Measurements from ENCODE around the gene RASGRP4. TPM values are rescaled to one million over a fixed set of nuclear protein-coding genes. Genes with fewer than 3 reads are reported as not detected.

The RASGRP4 gene
- total RNA-seq, 1 experiment from 2014 or later = not detected

DNA sequence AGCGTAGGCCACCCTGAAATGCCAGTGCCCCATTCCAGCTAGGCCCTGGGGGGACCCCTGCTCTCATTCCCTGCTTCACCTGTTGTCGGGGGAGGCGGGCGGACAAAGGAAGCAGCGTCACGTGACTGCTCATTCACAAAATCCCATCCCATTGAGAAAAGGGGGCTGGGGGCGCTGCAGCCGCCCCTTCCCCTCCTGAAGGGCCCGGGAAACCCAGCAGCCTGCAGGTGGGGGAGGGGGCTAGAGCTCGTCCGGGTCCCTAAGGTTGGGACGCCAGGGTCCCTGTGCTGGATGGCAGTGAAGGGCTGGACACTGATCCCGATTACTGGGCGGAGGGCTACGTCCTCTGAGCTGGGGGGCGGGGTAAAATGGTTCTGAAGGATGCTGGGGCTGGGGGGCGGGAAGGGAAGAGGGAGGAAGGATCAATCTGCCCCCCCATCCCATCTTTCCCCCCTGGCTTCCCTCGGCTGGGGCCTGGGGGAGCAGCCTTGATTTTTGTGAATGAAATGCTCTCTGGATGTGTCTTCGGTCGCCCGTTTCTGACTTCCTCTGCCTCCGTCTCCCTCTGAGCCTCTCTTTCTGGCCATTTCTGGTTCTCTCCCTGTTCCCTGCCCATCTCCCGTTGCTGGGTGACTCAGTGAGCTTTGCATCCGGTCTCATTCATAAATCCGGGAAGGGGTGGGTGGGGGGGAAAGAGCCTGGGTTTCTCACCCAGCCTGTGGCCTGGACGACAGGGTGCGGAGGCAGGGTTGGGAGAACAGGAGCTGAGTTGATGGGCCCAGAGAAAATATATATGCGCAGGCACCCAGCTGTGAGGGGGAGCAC lies 36.7 kb downstream of the RASGRP4 start:
- peak; percentile 79 for DNase-seq (ENCODE audit: low spot score)

DNA sequence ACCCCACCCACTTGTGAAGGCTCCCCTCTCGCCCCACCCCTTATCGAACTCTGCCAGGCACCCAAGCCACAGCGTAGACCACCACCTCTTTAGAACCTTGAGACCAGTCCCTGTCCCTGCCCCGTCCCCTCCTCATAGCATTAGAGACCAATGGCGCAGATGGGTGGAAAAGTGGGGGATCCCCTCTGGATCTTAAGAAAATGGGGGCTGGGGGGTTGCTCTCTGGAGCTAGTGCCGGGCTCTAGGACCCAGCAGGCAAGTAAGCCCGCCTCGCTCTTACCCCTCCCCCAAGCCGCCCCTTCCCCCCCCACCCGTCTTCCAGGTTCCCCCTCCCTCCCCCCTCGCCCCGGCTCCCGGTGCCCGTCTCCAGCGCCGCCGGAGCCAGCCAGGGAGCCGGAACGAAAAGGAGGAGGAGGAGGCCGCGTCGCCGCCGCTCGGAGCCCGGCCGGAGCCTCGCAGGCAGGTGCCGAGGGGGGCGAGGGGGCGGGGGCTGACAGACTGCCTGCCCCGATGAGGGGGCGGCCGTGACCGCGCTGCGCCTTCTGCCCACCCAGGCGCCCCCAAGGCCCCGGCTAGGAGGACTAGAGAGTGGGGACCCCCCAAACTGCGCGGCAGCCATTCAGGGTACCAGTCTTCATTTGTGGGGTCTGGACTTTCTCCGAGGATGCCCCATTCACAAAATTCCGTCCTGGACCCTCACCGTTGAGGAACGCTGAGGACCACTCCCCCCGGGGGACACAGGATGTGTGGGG lies 37.5 kb downstream of the RASGRP4 start, which contains the start of gene SPRED3:
Gene SPRED3 (plus strand): TSS at position 349 of the 752 bp plus-strand sequence. CDS start 1,606 bp downstream, outside the sequence.
- peak; percentile 78 for DNase-seq (ENCODE audit: low spot score)

DNA sequence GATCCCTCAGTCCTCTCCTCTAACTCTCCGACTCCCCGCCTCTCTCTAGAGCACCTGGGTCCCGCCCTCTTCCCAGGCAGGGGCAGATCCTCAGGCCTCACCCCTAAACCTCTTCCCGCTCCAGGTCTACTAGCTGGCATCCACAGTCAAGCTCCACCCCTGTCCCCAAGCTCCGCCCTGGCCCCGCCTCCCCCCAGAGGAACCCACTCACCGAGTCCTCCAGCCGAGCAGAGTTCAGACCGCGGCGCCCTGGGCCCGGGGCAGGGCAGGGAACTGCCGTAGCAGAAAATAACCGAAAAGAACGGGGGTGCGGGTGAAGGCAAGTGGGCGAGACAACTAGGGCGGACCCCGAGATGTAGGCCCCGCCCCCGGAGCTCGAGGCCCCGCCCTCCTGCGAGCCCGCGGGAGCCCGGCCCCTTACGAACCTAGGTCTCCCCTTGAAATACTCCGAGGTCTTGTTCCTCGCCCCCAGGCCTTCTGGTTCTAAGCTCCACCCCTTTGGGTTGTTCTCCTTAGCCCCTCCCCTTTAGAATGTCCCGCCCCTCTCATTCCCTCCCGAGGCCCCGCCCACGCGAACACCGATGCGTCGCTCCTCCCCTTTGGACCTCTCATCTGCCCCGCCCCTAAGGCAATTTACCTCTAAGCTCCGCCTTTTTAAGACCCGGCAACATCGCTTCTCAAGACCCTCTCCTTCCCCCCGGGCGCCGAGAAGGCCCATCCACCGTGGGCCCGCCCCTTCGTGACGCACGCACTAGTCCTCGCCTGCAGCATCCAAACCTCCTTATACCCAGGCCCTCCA lies 38.3 kb downstream of the RASGRP4 start, which contains the start of gene GGN:
Gene GGN (minus strand): TSS at position 485 of the 799 bp plus-strand sequence. CDS start 773 bp downstream, outside the sequence.
- DNase-seq (ENCODE audit: low spot score) = peak; percentile 92

DNA sequence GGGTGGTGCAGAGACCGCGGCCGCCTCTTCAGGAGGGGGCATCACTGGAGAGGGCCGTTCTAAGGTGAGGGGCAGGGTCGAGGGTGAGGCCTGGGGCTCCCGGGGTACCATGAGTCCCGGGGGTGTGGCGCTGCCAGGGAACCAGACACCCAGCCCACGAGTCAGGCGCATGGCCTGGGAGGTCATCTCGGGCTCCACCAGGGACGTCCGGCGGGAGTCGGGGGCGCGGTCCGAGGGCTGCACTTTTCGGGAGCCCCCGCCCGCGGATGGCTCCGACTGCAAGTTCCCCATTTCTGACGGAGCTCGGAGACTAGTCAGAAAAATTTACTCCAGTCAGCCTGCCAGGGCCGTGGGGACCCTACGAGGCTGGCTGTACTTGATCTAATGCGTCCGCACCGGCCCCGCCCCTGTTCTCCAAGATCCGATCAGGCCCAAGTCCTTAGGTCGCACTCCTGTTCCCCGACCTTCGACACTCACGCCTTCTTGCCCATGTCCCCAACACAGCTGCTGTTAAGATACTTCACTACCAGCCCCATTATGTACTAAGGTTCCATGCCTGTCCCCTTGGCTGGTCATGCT lies 39.0 kb downstream of the RASGRP4 start:
- no peak for DNase-seq (ENCODE audit: low spot score)

DNA sequence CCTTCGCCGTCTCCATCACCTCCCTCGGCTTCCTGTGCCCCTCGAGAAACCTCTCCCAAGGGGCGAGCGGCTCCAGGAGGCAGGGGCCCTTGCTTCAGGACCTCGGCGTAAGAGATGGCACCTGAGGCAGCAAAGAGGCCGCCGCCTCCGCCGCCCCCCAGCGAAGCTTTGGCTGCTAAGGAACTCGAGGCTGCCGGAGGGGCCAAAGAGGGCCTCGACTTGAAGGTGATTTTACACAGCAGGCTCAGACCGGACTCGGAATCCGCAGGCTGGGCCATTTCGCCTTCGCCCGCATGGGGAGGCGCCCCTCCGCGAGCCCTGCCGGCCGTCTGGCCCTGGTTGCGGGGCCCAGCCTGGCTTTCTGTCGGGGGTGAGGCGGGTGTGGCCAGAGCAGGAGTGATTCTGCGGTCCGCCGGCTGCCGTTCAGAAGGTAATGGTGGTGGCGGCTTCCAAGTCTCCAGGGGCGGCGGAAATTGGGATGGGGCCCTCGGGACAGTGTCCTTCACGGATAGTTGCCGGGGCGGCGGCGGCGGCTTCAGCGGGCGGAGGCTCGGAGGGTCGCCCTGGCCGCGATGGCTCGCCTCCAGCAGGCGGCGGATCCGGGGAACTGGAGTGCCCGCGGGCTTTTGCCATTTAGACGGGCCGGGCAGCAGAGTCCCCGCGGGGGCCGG lies 39.6 kb downstream of the RASGRP4 start:
- DNase-seq (ENCODE audit: low spot score) = no peak

DNA sequence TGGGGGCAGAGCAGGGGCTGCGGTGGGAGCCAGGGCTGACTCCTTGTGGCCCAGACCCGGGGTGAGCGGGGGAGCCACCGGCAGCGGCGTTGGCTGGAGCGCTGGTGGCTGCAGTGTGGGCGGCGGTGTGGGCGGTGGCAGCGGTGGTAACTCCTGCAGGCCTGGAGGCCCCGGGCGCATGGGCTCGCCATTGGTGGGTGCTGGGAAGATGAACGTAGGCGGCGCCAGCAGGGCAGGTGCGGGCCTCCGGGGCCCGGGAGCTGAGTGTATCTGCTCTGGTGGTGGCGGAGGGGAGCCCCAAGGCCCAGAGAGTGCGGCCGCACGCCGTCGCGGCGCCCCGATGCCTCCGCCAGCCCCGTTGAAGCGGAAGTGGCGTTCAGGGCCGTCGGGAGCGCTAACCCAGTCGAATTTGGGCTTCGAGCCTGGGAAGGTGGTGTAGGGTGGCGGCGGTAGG lies 40.2 kb downstream of the RASGRP4 start:
- no peak for DNase-seq (ENCODE audit: low spot score)

DNA sequence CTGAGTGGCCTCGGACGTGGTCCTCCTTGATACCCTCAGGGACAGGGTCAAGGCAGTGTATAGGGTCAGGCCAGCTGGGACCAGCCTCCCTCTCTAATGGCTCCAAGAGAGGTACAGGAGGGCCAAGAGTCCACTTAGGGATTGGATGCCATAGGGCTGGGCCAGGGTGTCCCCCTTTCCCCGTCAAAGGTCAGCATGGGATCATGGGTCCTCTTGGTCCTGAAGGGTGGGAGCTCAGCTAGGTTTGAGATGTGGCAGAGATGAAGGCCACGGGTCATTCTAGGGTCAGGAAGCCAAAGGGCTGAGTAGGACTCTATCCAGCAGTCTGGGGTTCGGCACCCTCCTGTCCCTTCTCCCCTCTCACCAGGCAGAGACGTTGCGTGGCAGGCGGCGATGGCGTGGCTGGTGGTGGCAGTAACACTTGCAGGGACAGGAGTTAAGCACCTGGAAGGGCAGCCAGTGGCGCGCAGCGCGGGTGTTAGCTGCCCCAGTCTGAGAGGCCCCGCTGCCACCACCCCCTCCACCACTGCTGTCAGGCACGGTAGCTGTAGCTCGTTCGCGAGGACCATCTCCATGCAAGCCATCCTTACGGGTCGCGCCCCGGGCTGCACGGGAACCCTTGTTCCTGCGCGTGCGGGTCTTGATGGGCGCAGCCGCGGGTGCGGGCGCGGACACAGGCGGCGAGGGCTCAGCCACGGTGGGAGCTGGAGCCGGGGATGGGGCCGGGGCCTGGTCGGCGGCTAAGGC lies 40.8 kb downstream of the RASGRP4 start:
- DNase-seq (ENCODE audit: low spot score) = no peak

DNA sequence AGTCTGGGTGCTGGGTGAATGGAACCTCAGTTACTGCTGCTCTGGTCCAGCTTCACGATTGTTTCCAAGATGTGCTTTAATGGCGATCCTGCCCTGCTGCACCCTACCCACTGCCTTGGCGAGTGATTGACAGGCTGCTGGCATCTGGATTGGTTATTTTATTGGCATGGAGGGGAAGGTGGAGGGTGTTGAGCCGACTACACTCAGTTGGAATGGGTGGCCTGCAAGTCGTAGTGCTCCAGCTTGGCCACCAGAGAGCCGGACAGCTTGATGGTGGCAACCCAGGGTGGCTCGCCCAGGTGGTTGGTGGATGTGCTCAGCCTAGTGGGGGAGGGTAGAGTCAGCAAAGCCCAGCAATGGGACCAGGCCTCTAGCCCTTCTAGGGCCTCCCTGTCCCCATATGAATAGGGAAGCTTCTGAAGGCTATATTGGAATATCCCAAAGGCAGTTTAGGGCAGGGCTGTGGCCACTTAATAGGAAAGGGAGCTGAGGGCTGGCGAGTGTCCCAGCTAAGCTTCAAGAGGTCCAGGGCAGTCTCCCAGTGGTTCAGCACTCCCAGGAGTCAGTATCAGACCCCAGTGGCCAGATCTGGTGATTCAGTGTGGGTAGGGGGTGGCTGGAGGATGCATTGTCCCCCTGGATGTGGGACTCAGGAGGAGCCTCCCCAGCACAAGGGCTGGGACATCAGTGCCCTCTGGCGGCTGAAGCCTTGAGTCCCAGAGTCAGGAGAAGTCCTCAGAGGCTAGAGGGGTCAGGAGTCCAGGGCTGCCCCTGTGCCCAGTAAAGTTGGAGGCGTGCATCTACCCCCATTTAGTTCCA lies 41.6 kb downstream of the RASGRP4 start:
- DNase-seq (ENCODE audit: low spot score) = no peak

DNA sequence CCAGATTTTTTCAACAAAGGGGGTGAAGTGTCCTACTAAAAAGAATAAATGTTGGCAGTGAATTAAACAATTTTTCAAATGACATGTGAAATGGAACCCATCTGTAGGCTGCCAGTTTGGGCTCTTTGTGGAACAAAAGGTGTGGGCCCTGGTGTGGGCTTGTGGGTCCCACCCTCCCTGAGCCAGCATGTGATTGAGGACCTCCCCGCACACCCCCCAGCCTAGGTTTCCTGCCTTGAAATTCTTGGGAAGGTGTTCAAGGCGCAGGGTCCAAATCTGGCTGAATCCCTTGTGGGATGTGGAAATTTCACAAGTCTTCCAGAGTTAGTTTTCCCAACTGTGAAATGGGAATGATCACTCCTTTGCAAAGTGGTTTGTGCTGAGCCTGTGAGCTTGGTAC lies 42.3 kb downstream of the RASGRP4 start:
- DNase-seq (ENCODE audit: low spot score) = no peak

DNA sequence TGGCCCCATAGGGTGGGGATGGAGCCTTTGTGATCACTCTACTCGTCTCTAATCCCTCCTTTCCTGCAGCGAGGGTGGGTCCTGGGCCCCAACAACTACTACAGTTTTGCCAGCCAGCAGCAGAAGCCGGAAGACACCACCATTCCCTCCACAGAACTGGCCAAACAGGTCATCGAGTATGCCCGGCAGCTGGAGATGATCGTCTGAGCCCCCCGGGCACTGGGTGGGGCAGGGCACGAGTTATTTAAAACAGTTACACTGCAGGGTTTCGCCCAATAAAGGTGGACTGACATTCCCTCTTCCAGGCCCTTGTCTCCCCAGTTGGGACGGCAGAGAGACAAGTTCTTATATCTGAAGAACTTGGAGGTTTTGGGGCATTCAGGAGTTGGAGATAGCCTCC lies 42.8 kb downstream of the RASGRP4 start:
- no peak for DNase-seq (ENCODE audit: low spot score)

DNA sequence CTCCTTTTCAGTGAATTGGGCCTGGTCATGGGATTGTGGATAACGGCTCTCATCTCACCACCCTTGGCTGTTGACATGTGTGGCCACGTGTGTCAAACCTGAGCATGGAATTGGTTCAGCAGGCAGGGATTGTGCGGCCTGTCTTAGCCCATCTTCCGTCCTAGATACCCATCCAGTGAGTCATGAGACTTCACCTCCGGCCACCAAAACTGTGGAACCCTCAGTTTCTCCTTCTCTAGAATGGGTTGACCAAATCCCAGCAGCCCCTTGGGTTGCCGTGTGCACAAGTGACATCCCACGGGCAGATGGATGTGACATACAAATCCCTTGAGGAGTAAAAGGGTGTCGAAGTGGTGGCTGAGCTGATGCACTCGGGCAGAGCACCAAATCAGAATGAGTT lies 44.9 kb downstream of the RASGRP4 start:
- DNase-seq (ENCODE audit: low spot score) = no peak

DNA sequence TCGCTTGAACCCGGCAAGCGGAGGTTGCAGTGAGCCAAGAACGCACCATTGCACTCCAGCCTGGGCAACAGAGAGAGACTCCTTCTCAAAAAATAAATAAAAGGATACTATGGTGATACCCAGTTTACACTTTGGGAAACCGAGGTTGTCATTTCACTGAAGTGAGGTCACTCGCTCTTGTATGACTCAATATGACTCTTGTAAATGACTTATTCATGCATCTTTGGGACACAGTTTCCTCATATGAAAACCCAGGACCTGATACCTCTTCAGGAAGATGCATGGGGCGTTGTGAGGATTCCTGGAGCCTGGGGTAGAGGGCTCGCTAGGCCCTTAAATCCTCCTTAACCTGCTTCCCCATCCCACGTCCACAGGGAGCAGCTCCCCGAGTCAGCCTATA lies 47.2 kb downstream of the RASGRP4 start:
- no peak for DNase-seq (ENCODE audit: low spot score)

DNA sequence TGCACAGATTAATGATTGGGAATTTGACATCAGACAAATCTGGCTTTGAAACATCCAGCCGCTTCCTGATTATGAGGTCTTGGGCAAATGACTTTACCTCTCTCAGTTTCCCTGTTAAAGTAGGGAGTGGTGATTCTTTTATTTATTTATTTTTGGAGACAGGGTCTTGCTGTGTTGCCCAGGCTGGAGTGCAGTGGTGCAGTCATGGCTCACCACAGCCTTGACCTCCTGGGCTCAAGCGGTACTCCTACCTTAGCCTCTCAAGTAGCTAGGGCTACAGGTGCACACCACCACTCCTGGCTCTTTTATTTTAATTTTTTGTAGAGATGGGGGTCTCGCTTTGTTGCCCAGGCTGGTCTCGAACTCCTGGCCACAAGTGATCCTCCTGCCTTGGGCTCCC lies 49.0 kb downstream of the RASGRP4 start:
- no peak for DNase-seq (ENCODE audit: low spot score)

DNA sequence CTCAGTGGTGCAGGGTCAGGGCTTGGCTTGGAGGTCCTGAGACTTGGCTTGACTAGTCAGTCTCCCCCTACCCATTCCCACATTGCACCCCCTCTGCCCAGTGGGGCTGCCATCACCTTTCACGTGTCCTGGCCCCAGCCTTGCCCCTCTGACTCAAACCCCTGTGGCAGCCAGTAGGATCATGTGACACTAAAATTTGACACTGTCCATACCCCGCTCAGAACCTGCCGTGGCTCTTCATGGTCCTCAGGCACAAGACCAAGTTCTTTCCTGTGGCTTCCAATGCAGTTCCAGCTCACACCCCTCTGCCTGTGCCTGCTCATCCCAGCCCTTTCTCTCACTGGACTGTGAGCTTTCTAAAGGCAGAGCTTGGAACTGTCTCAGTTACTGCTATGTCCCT lies 49.4 kb downstream of the RASGRP4 start:
- DNase-seq (ENCODE audit: low spot score) = no peak

DNA sequence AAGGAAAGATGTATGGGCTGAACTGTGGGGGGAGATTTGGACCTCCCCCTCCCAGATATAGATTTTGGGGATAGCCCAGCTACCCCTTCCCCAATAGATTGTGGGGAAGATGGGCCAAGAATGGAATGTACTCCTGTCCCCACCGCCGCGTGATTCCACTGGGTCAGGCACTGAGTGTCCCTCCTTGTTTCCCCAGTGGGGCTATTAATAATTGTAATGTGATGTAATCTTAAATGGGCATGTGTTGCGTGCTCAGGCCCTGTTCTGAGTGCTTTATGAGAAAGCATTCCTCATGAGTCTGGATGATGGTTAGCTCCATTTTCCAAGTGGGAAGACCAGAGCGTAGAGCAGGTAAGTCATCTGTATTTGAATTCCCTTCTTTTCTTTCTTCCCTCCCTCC lies 50.3 kb downstream of the RASGRP4 start:
- no peak for DNase-seq (ENCODE audit: low spot score)

DNA sequence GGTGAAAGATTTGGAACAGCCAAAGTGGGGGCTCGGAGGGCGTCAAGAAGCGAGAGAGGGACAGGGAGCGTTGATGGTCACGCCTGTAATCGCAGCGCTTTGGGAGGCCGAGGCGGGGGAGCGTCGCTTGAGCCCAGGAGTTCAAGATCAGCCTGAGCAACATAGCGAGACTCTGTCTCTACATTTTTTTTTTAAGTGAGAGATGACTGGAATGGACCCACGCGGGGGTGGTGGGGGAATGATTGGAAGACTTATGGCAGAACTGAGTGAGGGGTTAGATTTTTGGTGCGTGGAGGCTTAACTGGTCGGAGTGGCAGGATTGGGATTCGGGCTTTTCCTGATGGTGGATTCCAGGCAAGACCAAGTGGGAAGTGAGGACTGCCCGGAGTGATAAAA lies 50.9 kb downstream of the RASGRP4 start:
- DNase-seq (ENCODE audit: low spot score) = peak; percentile 32

DNA sequence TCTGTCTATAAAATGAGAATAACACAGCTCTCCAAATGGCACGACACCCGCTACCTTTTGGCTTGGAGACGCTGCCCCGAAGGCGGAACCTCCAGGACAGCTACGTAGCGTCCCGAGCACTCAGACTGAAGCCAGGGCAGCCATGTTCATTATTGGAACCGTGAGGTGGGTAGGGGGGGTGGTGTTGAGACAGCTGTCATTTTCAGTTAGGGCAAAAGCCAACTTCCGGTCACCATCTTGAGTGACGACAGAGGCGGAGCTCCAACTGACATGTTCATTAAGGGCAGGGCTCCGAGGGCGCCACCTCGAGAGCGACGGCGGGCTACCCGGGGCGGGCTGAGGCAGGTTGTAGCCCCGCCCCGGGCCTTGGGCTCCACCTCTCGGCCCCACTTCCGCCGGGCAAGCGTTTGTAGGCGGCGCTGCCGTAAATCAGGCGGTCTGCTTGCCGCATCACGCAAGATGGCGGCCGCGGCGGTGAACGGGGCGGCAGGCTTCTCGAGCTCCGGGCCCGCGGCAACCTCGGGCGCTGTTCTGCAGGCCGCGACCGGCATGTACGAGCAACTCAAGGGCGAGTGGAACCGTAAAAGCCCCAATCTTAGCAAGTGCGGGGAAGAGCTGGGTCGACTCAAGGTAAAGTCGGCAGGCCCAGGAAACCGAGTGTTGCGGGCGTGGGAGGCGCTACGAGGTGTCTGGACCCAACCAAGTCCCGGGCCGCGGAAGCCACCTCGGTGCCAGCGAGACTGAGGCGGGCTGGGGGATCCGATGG lies 51.5 kb downstream of the RASGRP4 start, which contains the start of gene PSMD8:
Gene PSMD8 (plus strand): TSS at position 240 of the 766 bp plus-strand sequence. CDS start 31 bp downstream, at position 271.
- peak; percentile 99 for DNase-seq (ENCODE audit: low spot score)

DNA sequence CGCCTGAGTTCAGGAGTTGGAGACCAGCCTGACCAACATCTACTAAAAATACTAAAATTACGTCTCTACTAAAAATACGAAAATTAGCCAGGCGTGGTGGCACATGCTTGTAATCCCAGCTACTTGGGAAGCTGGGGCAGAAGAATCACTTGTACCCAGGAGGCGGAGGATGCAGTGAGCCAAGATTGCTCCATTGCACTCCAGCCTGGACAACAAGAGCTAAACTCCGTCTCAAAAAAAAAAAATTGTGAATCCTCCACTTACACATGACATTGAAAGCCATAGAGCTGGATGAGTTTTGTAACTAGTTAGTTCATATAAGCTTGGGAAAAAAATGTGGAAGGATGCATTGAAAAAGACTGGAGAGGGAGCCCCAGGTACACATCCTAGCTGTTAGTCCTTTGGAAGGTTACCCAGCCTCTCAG lies 52.1 kb downstream of the RASGRP4 start:
- DNase-seq (ENCODE audit: low spot score) = no peak

Measured in A172 (cell line).